Esophagus squamous epithelium (tissue), 5 donors: ENCODE measurements around the gene FMO4. TPM values are rescaled to one million over a fixed set of nuclear protein-coding genes. Genes with fewer than 3 reads are reported as not detected.

Source experiments
- DNase-seq: peaks from one replicate; lab custom pipeline; 2025; lab: John Stamatoyannopoulos, UW
- H3K27ac ChIP-seq, 4 donors: fragments of 200-600 bp; sonication (generic); one replicate each; pipeline ENCODE4 v1.5.1; 2016 to 2019; ENCODE audit warnings: mild to moderate bottlenecking in 1 of 4
- H3K27me3 ChIP-seq, 4 donors: fragments of 200-600 bp; sonication (generic); 1 replicate in 3 of 4; 2 replicates in 1 of 4; pipeline versions ENCODE4 v1.5.1 to v1.6.0; 2017 to 2021; ENCODE audit warnings: antibody characterized with exemption in 1 of 4
- H3K36me3 ChIP-seq, 3 donors: fragments of 200-600 bp; sonication (generic); one replicate each; pipeline ENCODE4 v1.5.1; 2016 to 2019
- H3K4me1 ChIP-seq, 3 donors: fragments of 200-600 bp; sonication (generic); one replicate each; pipeline ENCODE4 v1.5.1; 2017 to 2019
- H3K4me3 ChIP-seq, 4 donors: fragments of 200-600 bp; sonication (generic); 1 replicate in 3 of 4; 2 replicates in 1 of 4; pipeline ENCODE4 v1.5.1; 2016 to 2019; ENCODE audit warnings: mild to moderate bottlenecking in 2 of 4, moderate library complexity in 1 of 4
- H3K9me3 ChIP-seq, 3 donors: fragments of 200-600 bp; sonication (generic); one replicate each; pipeline ENCODE4 v1.5.1; 2016 to 2019
- CTCF ChIP-seq, 6 experiments: fragments of 450-650 bp in 4 of 6; fragments of 200-600 bp in 2 of 6; sonication (generic) in 2 of 6; IDR thresholded peaks; one replicate each; pipeline ENCODE4 v1.5.1; 2016 to 2019; ENCODE audit warnings: antibody characterized with exemption in 6 of 6, mild to moderate bottlenecking in 4 of 6, moderate library complexity in 4 of 6
- POLR2A ChIP-seq, 4 donors: fragments of 450-650 bp; IDR thresholded peaks; one replicate each; pipeline ENCODE4 v1.6.1; 2017; ENCODE audit warnings: antibody characterized with exemption in 4 of 4, mild to moderate bottlenecking in 4 of 4, moderate library complexity in 3 of 4
- WGBS, 2 donors: methylation state at CpG; one replicate each; pipeline ENCODE4 v1.1.5; 2018; 5-methylcytosine and 5-hydroxymethylcytosine counted together
- intact Hi-C: fragments of 100-400 bp; cut with DNase I; formaldehyde crosslinking; loops from one replicate; pipeline ENCODE4 v1.15.0; 2022
- total RNA-seq, 4 donors: library from RNA; depleted of rRNA; stranded (reverse); fragments of >200 nt; gene quantifications; one replicate each; pipeline ENCODE4 v1.1.0, GENCODE V29; 2016
- donor health status: DM: yes; HTN: yes; CAD: no.

The FMO4 gene
- total RNA-seq, 4 donors from 2014 or later: 1.3 to 9.1 (median 4.6) TPM

- Histone ChIP-seq H3K4me1 (no peaks in the 10 kb centered on the region), H3K36me3 (no peaks in the 10 kb centered on the region)
Observed at GRCh38 chr1:171299342-171299741, 14.6 kb upstream of the FMO4 start.

GRCh38 chr1:171300401-171300800, 13.6 kb upstream of the FMO4 start:
- no peak for TF ChIP-seq CTCF (IDR thresholded peaks at IDR 0.05)
- TF ChIP-seq POLR2A (IDR thresholded peaks at IDR 0.05): no peak
- DNase-seq: no peak
- Histone ChIP-seq H3K27ac (no peak overlapping the region), H3K36me3 (no peaks in the 10 kb centered on the region), H3K27me3 (no peaks in the 10 kb centered on the region), H3K9me3 (peaks cover 0 to 25% (median 13%) of the 10 kb centered on the region in 3 donors), H3K4me1 (no peaks in the 10 kb centered on the region), H3K4me3 (no peak overlapping the region)
- intact Hi-C loops: no loop called here
- WGBS, 2 donors: 88 to 89% methylated on average over 1 of the region's 1 CpG

More at GRCh38 chr1:171299342-171299741, 14.6 kb upstream of the FMO4 start:
- TF ChIP-seq POLR2A (IDR thresholded peaks at IDR 0.05) (no peak), CTCF (IDR thresholded peaks at IDR 0.05) (no peak)
- no peak for DNase-seq
- H3K9me3 ChIP-seq: peaks cover 0 to 25% (median 13%) of the 10 kb centered on the region in 3 donors
- intact Hi-C loops: no loop called here
- 69 to 70% methylated on average over 2 of the region's 2 CpGs for WGBS, 2 donors
- H3K4me3 ChIP-seq: no peak overlapping the region
- no peak overlapping the region for H3K27ac ChIP-seq
- no peaks in the 10 kb centered on the region for H3K27me3 ChIP-seq

- no peak for DNase-seq
- Histone ChIP-seq H3K27ac (no peak overlapping the region), H3K36me3 (no peaks in the 10 kb centered on the region), H3K9me3 (no peaks in the 10 kb centered on the region), H3K27me3 (no peaks in the 10 kb centered on the region), H3K4me3 (no peak overlapping the region), H3K4me1 (peaks cover 0 to 18% (median 9%) of the 10 kb centered on the region in 3 donors)
- WGBS, 2 donors: 44 to 58% methylated on average over 3 of the region's 3 CpGs
- TF ChIP-seq POLR2A (IDR thresholded peaks at IDR 0.05) (no peak), CTCF (IDR thresholded peaks at IDR 0.05) (no peak)
- intact Hi-C loops: loop anchor here (10.0 kb wide), 2 partner anchors 66 to 226 kb away; partner anchors contain the start of gene FMO1
Observed at GRCh38 chr1:171310661-171311087, 3.3 kb upstream of the FMO4 start.

GRCh38 chr1:171311771-171312558, 2.0 kb upstream of the FMO4 start:
- peaks cover 0 to 20% (median 9%) of the 10 kb centered on the region in 3 donors for H3K4me1 ChIP-seq
- no peaks in the 10 kb centered on the region for H3K9me3 ChIP-seq
- no peak overlapping the region for H3K27ac ChIP-seq
- H3K36me3 ChIP-seq: no peaks in the 10 kb centered on the region
- H3K27me3 ChIP-seq: no peaks in the 10 kb centered on the region
- TF ChIP-seq POLR2A (IDR thresholded peaks at IDR 0.05): no peak
- TF ChIP-seq CTCF (IDR thresholded peaks at IDR 0.05): no peak
- intact Hi-C loops: loop anchor here (10.0 kb wide), 2 partner anchors 67 to 227 kb away; partner anchors contain the start of gene FMO1
- 76 to 85% methylated on average over 6 to 7 of the region's 8 CpGs for WGBS, 2 donors
- no peak overlapping the region for H3K4me3 ChIP-seq
- no peak for DNase-seq

- peak overlapping the region in 1 of 4 donors; percentile 16 for H3K4me3 ChIP-seq
- peaks cover 0 to 5% (median 0%) of the 10 kb centered on the region in 3 donors for H3K36me3 ChIP-seq
- no peak for DNase-seq
- H3K4me1 ChIP-seq: peaks cover 0 to 20% (median 9%) of the 10 kb centered on the region in 3 donors
- H3K27me3 ChIP-seq: no peaks in the 10 kb centered on the region
- WGBS, 2 donors: 13 to 16% methylated on average over 1 of the region's 1 CpG
- no peak for TF ChIP-seq POLR2A (IDR thresholded peaks at IDR 0.05)
- no peak for TF ChIP-seq CTCF (IDR thresholded peaks at IDR 0.05)
- intact Hi-C loops: loop anchor here (10.0 kb wide), 2 partner anchors 69 to 229 kb away; partner anchors contain the start of gene FMO1
- no peaks in the 10 kb centered on the region for H3K9me3 ChIP-seq
- H3K27ac ChIP-seq: peak overlapping the region; percentile 66 to 80 (median 78)
Observed at GRCh38 chr1:171313319-171313834, 606 bp upstream of the FMO4 start.
